ENCODE results near the gene KLF7. TPM values are rescaled to one million over a fixed set of nuclear protein-coding genes. Genes with fewer than 3 reads are reported as not detected.

The KLF7 gene
- total RNA-seq (2014; rRNA removed; shearing (Covaris generic); ENCODE audit: low replicate concordance) = 5.5 and 8.1 TPM in 2 replicates

DNA sequence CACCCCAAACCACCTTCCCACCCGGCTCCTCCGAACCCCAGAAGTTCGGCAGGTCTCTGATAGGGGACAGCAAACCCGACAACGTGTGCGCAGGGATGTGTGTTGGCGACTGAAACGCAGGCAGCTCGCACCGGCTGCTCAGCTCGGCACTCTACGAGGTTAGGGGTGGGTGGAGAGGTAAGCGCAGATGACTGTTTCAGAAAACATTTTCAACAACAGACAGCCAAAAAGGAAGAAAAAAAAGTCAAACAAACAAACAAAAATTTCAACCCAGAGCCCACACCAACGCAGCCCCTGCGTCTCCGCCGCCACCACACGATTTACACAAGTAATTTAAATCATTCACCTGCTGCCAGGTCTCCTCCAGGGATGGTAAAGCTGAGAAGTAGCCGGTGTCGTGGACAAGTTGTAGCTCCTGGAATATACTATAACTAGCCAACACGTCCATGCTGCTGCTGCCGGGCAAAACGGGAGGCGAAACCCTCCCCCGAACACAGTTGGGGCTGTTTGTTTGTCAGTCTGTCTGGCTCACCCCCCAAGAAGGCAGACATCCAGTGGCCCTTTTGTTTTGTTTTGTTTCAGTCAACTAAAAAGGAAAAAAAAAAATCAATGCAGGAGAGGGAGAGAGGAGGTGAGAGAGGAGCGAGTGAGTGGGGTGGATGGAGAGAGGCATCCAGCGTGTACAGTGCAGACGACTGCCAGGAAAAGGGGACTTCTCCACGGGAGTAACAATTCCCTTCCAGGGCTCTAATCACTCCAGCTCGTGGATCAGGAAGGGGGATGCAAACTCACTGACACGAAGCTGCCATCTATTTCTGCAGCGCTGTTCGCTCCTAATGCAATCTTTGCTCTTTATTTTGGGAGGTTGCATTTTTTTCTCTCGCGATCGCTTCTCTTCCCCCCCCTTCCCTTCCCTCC is at the start of gene KLF7:
Gene KLF7, minus strand, starts transcription at position 828 of the 918 bp plus-strand sequence. Its CDS starts 380 bp downstream, at position 448.
- peak; percentile 38 for DNase-seq (ENCODE audit: low read depth)
- in situ Hi-C loops (cut with HindIII; ENCODE audit: low pct_unique_long_range_greater_than_20kb, low sequenced_read_pairs) = no loop called here

DNA sequence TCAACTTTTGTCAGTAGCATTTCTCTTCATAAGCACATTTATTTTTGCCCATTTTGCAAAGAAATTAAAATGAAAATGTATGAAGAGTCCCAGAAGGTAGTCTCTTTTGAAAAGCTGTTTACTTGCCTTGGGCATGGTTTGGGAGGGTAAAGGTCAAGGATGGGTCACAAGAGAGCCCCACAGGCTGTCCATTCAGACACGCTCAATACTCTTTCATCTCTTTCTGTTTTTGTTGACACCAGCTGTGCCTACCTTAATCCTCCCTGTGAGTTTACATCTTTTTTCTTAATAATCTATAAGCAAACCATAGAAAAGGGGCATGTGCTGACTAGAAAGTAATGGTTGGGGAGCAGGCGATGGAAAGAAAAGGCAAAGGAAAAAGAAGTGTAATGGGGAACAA is 49.6 kb upstream of the KLF7 start:
- no peak for DNase-seq (ENCODE audit: low read depth)
- in situ Hi-C loops (cut with HindIII; ENCODE audit: low pct_unique_long_range_greater_than_20kb, low sequenced_read_pairs) = no loop called here

DNA sequence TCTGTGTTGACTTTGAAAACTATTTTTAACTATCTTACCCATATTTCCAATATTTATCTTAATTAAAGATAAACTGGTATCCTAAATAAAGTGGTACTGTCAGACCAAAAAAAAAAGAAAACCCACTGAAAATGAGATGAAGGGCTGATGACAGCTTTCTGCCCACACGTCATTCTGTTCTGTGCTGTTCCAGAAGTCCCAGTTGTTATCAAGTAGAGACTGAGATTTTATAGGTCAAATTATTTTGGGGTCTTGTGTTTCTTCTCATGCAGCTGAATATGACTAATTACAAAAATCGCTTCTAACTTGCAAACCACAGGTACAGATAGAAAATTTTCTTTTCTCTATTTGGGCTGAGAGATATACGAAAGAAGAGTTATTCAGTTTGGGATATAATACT is 48.7 kb upstream of the KLF7 start:
- in situ Hi-C loops (cut with HindIII; ENCODE audit: low pct_unique_long_range_greater_than_20kb, low sequenced_read_pairs) = no loop called here
- DNase-seq (ENCODE audit: low read depth) = no peak

DNA sequence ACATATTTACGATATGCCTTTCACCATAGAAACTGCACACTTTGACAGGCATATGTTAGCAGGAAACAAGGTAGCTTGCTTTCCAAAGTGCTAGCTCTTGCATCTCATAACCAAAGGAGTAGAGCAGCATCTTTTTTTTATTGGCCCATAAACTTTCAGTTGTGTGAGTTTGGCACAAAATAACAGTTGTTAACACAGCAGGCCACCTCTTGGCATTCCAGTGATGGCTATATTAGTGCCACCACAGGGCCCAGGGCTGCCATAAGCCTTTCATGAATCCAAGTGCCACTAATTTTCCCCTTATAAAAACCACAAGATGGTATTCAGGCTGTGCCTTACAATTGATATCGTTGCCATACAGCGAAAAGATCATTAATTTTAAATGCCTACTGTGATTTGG is 40.3 kb upstream of the KLF7 start:
- in situ Hi-C loops (cut with HindIII; ENCODE audit: low pct_unique_long_range_greater_than_20kb, low sequenced_read_pairs) = no loop called here
- DNase-seq (ENCODE audit: low read depth) = no peak

DNA sequence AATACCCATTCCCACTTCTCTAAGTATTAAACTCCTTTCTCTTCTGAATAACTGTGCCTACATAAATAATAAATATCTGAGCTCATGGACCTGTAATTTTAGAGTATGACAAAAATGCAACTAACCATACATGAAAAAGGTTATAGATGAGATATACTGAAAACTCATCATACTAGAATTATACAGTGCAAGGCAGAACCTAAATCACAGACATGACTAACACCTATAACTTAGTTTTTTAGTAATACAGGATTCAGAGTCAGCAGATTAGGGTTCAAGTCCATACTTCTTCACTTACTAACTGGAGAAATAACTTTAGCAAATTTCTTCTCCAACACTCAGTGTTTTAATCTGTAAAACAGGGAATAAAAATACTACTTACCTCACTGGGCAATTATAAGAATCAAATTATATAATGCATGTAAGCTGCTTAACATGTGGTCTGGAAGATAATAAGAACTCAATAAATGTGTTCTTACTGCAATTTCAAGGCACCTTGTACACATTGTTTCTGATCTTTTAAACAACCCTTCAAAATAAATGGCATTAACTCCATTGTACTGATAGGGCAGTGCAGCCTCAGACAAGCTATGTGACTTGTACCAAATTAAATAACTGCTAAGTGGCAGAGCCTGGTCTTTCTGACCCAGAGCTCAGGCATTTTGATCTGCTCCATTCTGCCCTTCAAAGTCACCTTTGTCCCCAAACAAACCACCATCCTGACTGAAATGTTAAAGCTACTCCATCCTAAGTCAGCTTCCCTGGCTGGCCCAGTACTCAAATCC is 39.6 kb upstream of the KLF7 start:
- in situ Hi-C loops (cut with HindIII; ENCODE audit: low pct_unique_long_range_greater_than_20kb, low sequenced_read_pairs) = no loop called here
- DNase-seq (ENCODE audit: low read depth) = no peak

DNA sequence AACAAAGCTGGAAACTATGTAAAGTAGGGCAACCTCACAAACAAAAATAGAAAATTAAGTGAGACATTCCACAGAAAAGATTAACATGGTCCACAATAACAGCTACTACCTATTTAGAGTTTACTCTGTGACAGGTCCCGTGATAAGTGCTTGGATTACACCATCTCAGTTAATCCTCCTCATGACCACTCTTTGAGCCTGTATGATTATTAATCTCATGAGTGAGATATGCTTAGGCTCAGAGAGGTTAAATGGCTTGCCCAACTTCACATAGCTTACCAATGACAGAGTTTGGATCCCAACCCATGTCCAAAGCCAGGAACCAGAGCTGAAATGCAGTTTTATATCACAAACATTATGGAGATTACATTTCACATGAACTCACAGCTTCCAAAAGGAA is 37.3 kb upstream of the KLF7 start:
- in situ Hi-C loops (cut with HindIII; ENCODE audit: low pct_unique_long_range_greater_than_20kb, low sequenced_read_pairs) = no loop called here
- no peak for DNase-seq (ENCODE audit: low read depth)

DNA sequence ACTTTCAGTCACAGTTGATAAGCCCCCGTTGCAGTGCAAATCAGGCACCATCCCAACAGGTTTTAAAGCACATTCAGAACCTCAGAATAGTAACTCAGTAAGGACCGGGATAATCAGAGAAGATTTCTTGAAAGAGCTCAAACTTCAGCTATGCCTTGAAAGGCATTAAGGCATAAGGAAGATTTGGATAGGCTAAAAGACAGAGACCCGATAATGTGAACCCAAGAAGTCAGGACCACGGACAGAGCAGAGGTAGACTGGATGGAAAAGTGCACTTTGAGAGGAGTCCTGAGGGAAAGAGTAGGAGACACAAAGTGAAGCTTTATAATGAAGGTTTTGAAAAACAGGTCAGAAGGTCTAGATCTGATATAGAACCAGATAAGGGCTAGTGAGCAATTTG is 36.9 kb upstream of the KLF7 start:
- in situ Hi-C loops (cut with HindIII; ENCODE audit: low pct_unique_long_range_greater_than_20kb, low sequenced_read_pairs) = no loop called here
- peak; percentile 37 for DNase-seq (ENCODE audit: low read depth)

DNA sequence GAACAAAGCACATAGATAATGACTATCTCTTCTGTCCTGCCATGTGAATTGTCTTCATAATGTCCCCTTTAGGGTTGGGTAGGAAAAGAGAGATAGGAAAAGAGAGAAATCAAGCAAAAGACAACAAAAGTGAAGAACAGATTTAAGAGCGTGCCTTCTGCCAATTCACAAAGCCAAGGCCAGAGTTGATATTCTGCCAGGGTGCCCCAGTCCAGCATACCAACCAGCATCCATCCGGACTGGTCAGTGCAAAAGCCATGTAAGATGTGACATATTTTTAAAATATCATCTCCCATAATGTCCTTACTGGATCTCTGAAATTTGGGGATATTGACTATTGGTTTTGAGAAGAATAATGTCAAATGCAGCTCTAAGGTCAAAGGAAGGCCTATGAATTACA is 35.7 kb upstream of the KLF7 start:
- no peak for DNase-seq (ENCODE audit: low read depth)
- in situ Hi-C loops (cut with HindIII; ENCODE audit: low pct_unique_long_range_greater_than_20kb, low sequenced_read_pairs) = no loop called here

DNA sequence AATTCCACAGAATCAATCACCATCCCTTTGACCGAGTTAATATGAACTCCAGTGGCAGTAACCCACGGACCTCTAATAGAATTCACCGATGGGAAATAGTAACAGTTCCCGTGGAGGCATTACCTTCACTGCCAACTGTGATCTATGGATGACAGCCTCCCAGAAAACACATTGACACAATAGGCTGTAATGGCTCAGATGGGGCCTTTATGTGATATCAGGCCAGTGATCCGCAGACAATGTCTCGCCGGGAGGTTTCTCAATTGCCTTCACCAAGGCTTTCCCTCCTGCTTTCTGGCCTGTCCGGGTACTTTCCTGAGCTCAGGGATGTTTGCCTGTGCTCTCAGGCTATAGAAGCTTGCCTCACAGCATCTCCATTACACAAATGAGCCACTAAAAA is 34.4 kb upstream of the KLF7 start:
- in situ Hi-C loops (cut with HindIII; ENCODE audit: low pct_unique_long_range_greater_than_20kb, low sequenced_read_pairs) = no loop called here
- DNase-seq (ENCODE audit: low read depth) = no peak

DNA sequence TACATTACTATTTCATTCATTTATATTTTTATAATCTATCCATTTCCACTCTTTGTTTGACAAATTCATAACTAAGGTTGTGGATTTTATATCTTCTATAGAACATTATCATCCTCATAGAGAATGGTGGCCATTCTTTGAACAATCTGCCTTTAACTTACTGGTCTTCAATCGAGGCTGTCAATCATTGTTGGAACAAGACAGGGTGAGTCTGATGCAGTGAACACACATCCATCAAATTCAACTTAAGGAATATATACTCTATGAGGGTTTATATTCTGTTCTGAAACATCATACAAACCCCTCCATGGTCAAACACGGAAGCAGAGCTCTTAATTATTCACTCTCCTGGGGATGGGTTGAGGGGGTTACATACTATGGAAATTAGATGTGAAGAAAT is 28.3 kb upstream of the KLF7 start:
- in situ Hi-C loops (cut with HindIII; ENCODE audit: low pct_unique_long_range_greater_than_20kb, low sequenced_read_pairs) = no loop called here
- DNase-seq (ENCODE audit: low read depth) = no peak

DNA sequence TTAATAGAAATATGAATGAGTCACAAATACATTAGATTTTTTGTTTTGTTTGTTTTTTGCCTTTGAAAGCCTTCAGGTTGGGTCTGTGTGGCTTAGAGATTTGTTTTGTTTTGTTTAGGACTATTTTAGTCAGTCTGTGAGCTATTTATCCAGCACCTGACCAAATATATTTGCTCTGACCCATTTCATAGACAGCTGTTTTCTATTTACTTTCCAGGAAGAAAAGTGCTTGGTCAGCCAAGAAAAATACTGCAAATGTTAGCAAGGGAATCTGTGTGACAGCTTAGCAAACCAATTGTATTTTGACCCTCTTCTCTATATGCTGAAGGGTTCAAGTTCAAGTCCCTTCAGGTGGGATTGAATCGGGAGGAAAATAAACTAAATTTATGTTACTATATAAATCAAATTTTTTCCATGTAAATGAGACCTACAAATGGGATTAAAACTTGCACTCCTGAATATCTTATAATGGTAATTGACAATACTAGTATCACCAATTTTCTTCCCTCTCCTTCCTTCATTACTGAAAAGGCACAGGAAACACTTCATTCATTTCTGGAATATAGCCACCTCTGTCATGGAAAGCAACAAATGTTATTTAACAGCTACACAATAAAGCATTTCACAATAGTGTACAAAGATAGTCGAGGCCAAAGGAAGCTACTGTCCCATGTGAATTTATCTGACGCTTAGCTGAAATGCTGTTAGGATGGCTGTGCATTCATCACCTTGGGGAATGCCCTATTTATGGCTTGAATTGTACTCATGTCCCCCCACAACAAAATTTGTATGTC is 23.1 kb upstream of the KLF7 start:
- DNase-seq (ENCODE audit: low read depth) = no peak
- in situ Hi-C loops (cut with HindIII; ENCODE audit: low pct_unique_long_range_greater_than_20kb, low sequenced_read_pairs) = no loop called here

DNA sequence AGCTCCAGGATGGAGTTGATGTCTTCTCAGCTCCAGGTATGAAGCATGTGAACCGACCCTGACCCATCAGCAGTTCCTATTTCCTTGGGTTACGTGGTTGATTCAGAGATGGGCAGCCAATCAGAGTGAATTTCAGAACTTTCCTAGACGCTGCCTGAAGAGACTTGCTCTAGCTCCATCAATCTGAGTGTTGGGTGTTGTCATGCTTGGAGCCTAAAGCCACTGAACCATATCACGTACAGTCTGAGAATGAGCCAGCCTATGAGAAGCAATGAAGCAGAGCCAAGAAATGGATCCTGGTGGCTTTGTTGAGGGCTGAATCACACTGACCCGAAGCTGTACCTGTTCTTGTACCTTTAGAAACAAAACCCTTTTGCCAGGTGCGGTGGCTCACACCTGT is 19.6 kb upstream of the KLF7 start:
- DNase-seq (ENCODE audit: low read depth) = peak; percentile 63
- in situ Hi-C loops (cut with HindIII; ENCODE audit: low pct_unique_long_range_greater_than_20kb, low sequenced_read_pairs) = no loop called here

DNA sequence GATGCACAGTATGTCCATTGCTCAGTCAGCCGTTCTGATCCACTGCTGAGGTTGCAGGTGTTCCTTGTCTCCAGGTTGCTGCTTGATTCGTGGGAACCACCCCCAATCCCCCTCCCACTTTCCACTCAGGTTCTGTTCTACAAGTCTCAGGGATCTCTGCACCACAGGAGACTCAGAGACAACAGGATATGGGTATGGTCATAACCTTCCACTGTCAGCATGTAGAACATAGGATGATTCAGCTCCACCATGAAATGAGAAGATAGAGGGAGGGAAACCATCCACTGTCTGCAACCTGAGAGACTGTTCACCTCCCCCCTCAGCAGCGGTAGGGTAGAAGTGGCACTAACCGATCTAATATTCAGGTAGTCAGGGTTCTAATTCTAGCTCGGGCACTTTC is 19.0 kb upstream of the KLF7 start:
- no peak for DNase-seq (ENCODE audit: low read depth)
- in situ Hi-C loops (cut with HindIII; ENCODE audit: low pct_unique_long_range_greater_than_20kb, low sequenced_read_pairs) = no loop called here

DNA sequence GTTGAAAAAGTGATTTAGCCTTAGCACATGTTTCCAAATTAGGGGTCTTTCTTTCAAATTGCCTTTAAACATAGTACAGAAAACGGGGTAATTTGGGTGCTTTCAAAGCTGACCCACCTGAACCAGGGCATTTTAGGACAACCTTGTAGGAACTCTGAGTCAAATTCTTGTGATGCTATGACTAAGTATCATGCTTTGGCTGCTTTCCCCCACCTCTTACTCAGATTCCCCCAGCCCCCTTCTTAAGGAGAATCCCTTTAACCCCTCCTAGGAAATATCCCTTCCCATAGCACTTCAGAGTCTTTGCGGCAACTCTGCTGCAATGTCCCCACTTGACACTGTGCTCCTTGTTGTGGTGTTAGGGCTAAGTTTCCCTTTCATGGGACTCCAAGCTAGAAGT is 18.6 kb upstream of the KLF7 start:
- in situ Hi-C loops (cut with HindIII; ENCODE audit: low pct_unique_long_range_greater_than_20kb, low sequenced_read_pairs) = no loop called here

DNA sequence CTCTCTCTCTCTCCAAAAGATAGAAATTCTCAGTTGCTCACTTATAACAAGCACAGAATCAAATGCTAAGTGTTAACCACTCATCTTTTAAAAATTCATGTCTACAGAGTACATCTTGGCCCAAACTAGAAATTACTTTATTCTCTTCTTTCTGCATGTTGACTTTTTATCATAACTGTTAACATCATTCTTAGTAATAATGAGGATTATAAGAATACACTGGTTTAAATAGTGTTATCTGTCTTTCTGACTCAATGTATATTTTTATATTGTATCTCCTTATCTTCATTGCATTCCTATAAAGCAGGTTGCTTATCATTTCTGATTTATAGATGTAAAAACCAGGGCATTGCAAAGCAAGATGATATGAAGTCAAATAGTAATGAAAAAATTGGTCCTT is 17.8 kb upstream of the KLF7 start:
- DNase-seq (ENCODE audit: low read depth) = no peak

More for the DNA sequence above, 18.6 kb upstream of the KLF7 start:
- DNase-seq (ENCODE audit: low read depth) = no peak

DNA sequence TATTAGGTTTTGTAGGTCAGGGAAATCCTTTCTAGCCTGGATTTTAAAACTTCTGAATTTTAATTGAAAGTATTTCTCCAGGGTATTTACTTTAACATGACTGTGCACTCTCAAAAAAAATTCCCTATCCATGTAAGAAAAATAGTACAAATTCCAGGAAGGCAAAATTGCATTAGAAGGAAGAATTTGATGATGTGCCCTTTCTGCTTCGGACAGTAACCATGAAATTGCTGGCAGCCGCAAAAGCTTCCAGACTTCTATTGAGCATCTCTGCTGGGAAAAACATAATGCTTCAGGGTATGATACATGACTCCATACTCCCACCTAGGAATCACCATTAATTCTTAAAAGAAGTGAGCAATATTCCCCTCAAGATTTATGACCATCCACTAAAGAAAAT is 17.2 kb upstream of the KLF7 start:
- DNase-seq (ENCODE audit: low read depth) = no peak
- in situ Hi-C loops (cut with HindIII; ENCODE audit: low pct_unique_long_range_greater_than_20kb, low sequenced_read_pairs) = no loop called here

More for the DNA sequence above, 17.8 kb upstream of the KLF7 start:
- in situ Hi-C loops (cut with HindIII; ENCODE audit: low pct_unique_long_range_greater_than_20kb, low sequenced_read_pairs) = no loop called here

DNA sequence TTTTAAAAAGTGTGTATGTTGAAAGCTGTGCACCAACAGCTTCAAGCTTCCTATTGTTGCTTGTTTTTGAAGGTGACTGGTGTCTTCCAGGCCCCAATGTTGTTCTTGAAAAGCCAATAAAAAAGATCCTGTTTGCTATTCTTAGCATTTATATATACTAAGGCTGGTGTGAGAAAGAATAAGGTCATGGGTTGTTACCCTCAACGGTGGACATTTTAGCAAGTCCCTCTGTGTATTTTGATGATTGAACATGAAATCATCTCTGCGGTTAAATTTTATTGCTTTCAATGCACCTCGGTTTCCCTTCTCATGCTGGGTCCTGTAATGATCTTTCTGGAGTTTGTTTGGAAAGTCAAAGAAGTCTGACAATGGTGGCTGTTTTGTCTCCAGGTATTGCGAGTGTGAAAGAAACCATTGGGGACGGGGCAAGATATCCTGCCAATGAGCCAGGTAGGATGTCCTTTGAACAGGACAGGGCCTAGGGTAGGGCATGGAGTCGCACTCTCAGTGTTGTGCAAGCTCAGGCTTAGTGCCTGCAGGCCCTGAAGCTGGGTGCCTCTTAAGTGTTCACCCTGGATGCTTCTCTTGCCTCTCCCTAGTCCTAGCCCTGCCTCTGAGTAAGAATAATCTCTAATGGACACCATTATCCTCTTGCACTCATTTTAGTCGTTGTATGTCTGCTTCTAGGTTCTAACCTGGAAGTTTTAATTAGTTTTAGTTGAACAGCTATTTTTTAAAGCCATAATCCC is 16.0 kb upstream of the KLF7 start:
- DNase-seq (ENCODE audit: low read depth) = no peak
- in situ Hi-C loops (cut with HindIII; ENCODE audit: low pct_unique_long_range_greater_than_20kb, low sequenced_read_pairs) = no loop called here

DNA sequence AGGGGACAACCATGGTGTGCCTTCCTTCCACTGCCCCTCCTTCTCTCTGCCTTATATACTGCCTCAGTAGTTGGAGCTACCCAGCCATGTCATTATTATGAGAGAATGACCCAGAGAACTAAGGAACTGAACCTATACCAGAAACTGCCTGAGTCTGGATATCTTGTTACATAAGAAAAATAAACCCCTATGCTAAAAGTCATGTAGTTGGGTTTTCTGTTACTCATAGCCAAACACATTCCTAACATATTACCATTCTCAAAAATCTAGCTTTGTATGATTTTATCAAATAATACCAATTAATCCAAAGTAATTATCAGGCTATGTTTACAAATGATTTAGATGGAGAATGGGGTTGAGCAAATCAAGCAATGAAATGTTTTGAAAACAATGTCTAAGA is 15.0 kb upstream of the KLF7 start:
- no peak for DNase-seq (ENCODE audit: low read depth)
- in situ Hi-C loops (cut with HindIII; ENCODE audit: low pct_unique_long_range_greater_than_20kb, low sequenced_read_pairs) = no loop called here

All from Caki2 (cell line).